Measurements from ENCODE around the gene SYNGR4. TPM values are rescaled to one million over a fixed set of nuclear protein-coding genes. Genes with fewer than 3 reads are reported as not detected.

SYNGR4 gene
- total RNA-seq, 4 donors from 2014 or later: not detected

GRCh38 chr19:48421548-48421947 lies 57.4 kb downstream of the SYNGR4 start:
- peaks cover 0 to 14% (median 0%) of the 10 kb centered on the region in 4 donors for H3K27me3 ChIP-seq
- TF ChIP-seq CTCF (IDR thresholded peaks at IDR 0.05): no peak
- intact Hi-C loops (cut with DNase I): no loop called here
- H3K4me3 ChIP-seq: no peak overlapping the region
- no peak for DNase-seq
- WGBS, 2 donors: 24 to 67% methylated on average over 4 to 10 of the region's 16 CpGs
- no peaks in the 10 kb centered on the region for H3K36me3 ChIP-seq
- no peaks in the 10 kb centered on the region for H3K9me3 ChIP-seq
- H3K4me1 ChIP-seq: peaks cover 0 to 12% (median 7%) of the 10 kb centered on the region in 3 donors
- H3K27ac ChIP-seq: no peak overlapping the region

- Histone ChIP-seq H3K4me1 (peaks cover 0 to 12% (median 7%) of the 10 kb centered on the region in 3 donors), H3K9me3 (no peaks in the 10 kb centered on the region), H3K36me3 (no peaks in the 10 kb centered on the region), H3K27me3 (no peaks in the 10 kb centered on the region), H3K4me3 (no peak overlapping the region), H3K27ac (no peak overlapping the region)
- intact Hi-C loops (cut with DNase I): no loop called here
- TF ChIP-seq CTCF (IDR thresholded peaks at IDR 0.05): no peak
- no peak for TF ChIP-seq POLR2A (IDR thresholded peaks at IDR 0.05)
- no peak for DNase-seq
- 16 to 37% methylated on average over 8 of the region's 8 CpGs for WGBS, 2 donors
These were observed 60.6 kb downstream of the SYNGR4 start for GRCh38 chr19:48424694-48425219.

Other genes starting within 250 kb of the SYNGR4 start
- gene LIG1, start 194.0 kb upstream of the SYNGR4 start, total RNA-seq: 10 to 100 TPM; 25.7 to 44.3 (median 31.1) TPM
- 1 to 10 TPM; 2.0 to 4.7 (median 2.7) TPM for gene ZSWIM9, start 193.7 kb upstream of the SYNGR4 start, total RNA-seq
- 10 to 100 TPM in 3 of 4 donors, 1 to 10 TPM in 1; 9.7 to 21.9 (median 11.3) TPM for gene CARD8, start 108.5 kb upstream of the SYNGR4 start, total RNA-seq
- gene ZNF114, start 94.3 kb upstream of the SYNGR4 start, total RNA-seq: not detected
- 10 to 100 TPM in 1 of 4 donors, 1 to 10 TPM in 3; 2.0 to 23.7 (median 6.0) TPM for gene EMP3, start 38.8 kb upstream of the SYNGR4 start, total RNA-seq
- gene TMEM143, start 427 bp upstream of the SYNGR4 start, total RNA-seq: 1 to 10 TPM; 3.2 to 9.3 (median 6.2) TPM
- gene KDELR1, start 27.2 kb downstream of the SYNGR4 start, total RNA-seq: 10 to 100 TPM; 63.5 to 87.4 (median 70.2) TPM
- under 1 TPM; 0.09 to 0.47 (median 0.15) TPM for gene GRIN2D, start 29.3 kb downstream of the SYNGR4 start, total RNA-seq
- 10 to 100 TPM; 33.0 to 43.9 (median 34.6) TPM for gene GRWD1, start 81.6 kb downstream of the SYNGR4 start, total RNA-seq
- gene KCNJ14, start 91.2 kb downstream of the SYNGR4 start, total RNA-seq: 1 to 10 TPM in 1 of 4 donors, under 1 TPM in 3; 0.57 to 1.3 (median 0.92) TPM
- gene CYTH2, start 105.0 kb downstream of the SYNGR4 start, total RNA-seq: 100 to 1,000 TPM in 1 of 4 donors, 10 to 100 TPM in 3; 40.8 to 101 (median 47.8) TPM
- 1 to 10 TPM; 2.1 to 7.8 (median 2.8) TPM for gene LMTK3, start 147.5 kb downstream of the SYNGR4 start, total RNA-seq
- gene SULT2B1, start 187.8 kb downstream of the SYNGR4 start, total RNA-seq: 100 to 1,000 TPM in 2 of 4 donors, 10 to 100 TPM in 2; 84.8 to 253 (median 150) TPM
- gene SPACA4, start 242.4 kb downstream of the SYNGR4 start, total RNA-seq: 1 to 10 TPM in 3 of 4 donors, not detected in 1; 1.3 to 1.7 (median 1.4) TPM